CD4-positive, alpha-beta T cell treated with Interleukin-4 for 4 hours (primary cell): Measurements from ENCODE around the gene DHRS7.

Experiments
- DNase-seq: peaks from one replicate; pipeline ENCODE4 v3.0.0-alpha.2; 2020

DHRS7 gene

GRCh38 chr14:60164712-60165546 lies at the start of gene DHRS7:
Gene DHRS7 (minus strand): TSS chr14:60165398. CDS start chr14:60165309, 89 bp downstream.
- DNase-seq: peak; percentile 73

- no peak for DNase-seq
Observed at GRCh38 chr14:60214415-60215126, 49.4 kb upstream of the DHRS7 start.

- DNase-seq: no peak
Observed at GRCh38 chr14:60214003-60214402, 48.8 kb upstream of the DHRS7 start.

GRCh38 chr14:60212503-60213371 lies 47.5 kb upstream of the DHRS7 start:
- DNase-seq: no peak

GRCh38 chr14:60211153-60211552 lies 46.0 kb upstream of the DHRS7 start:
- DNase-seq: no peak

- DNase-seq: no peak
Observed at GRCh38 chr14:60210703-60211102, 45.5 kb upstream of the DHRS7 start.

- no peak for DNase-seq
Observed at GRCh38 chr14:60206837-60207533, 41.8 kb upstream of the DHRS7 start.

- DNase-seq: no peak
Observed at GRCh38 chr14:60206249-60206670, 41.1 kb upstream of the DHRS7 start.

- no peak for DNase-seq
Observed at GRCh38 chr14:60204843-60205774, 39.9 kb upstream of the DHRS7 start.

- DNase-seq: no peak
Observed at GRCh38 chr14:60204104-60204842, 39.1 kb upstream of the DHRS7 start.

- no peak for DNase-seq
Observed at GRCh38 chr14:60199321-60199720, 34.1 kb upstream of the DHRS7 start.

- no peak for DNase-seq
Observed at GRCh38 chr14:60197629-60198303, 32.6 kb upstream of the DHRS7 start.

GRCh38 chr14:60196291-60196690 lies 31.1 kb upstream of the DHRS7 start:
- no peak for DNase-seq

GRCh38 chr14:60195179-60195810 lies 30.1 kb upstream of the DHRS7 start:
- DNase-seq: peak; percentile 13

- DNase-seq: no peak
Observed at GRCh38 chr14:60189923-60190840, 25.0 kb upstream of the DHRS7 start.

- DNase-seq: no peak
Observed at GRCh38 chr14:60188696-60189095, 23.5 kb upstream of the DHRS7 start.

- DNase-seq: no peak
Observed at GRCh38 chr14:60188115-60188514, 22.9 kb upstream of the DHRS7 start.

GRCh38 chr14:60184905-60185555 lies 19.8 kb upstream of the DHRS7 start:
- no peak for DNase-seq
